ENCODE data around the gene GNAL. TPM values are rescaled to one million over a fixed set of nuclear protein-coding genes. Genes with fewer than 3 reads are reported as not detected.

Gene GNAL
- total and polyA plus RNA-seq, 2 of the 4 experiments (the other 2 are of a cell fraction), result 0.15 to 0.36 TPM

GRCh38 chr18:11762429-11762828 lies 73.4 kb downstream of the GNAL start:
- in situ Hi-C loops (cut with MboI; ENCODE audit: low sequenced_read_pairs) (no loop called here), dilution Hi-C loops (cut with HindIII; ENCODE audit: low sequenced_read_pairs, unreplicated experiment) (no loop called here), intact Hi-C loops (cut with micrococcal nuclease) (no loop called here)
- H4K91ac ChIP-seq (ENCODE audit: insufficient read depth, low read depth, low read length), result no peak overlapping the region
- no peak for ATAC-seq (ENCODE audit: low read depth)
- no peak overlapping the region for H3K4me3 ChIP-seq (ENCODE audit: insufficient read depth, low read depth, low read length)
- ChIA-PET POLR2A (ENCODE audit: unreplicated experiment) (no interaction called here), CTCF (no interaction called here)
- no peak overlapping the region for H2BK15ac ChIP-seq (ENCODE audit: low read depth, low read length)
- WGBS, 2 experiments (ENCODE audit: extremely low coverage in 2 of 2, insufficient read length in 1 of 2), result 29% methylated on average over 1 of the region's 7 CpGs; no CpG with 5 or more reads in 1 of the 2 experiments
- no peak overlapping the region for H3K18ac ChIP-seq (ENCODE audit: low read depth, low read length)
- TF ChIP-seq CHD1 (IDR thresholded peaks at IDR 0.05; ENCODE audit: low read depth, low read length), result no peak
- no peak for TF ChIP-seq MXI1 (IDR thresholded peaks at IDR 0.05; ENCODE audit: borderline replicate concordance, low read depth, low read length)
- no peak for TF ChIP-seq POLR2A (IDR thresholded peaks at IDR 0.05; ENCODE audit: low read depth, low read length)
- no peak for TF ChIP-seq MAFK (IDR thresholded peaks at IDR 0.05; ENCODE audit: low read depth, low read length)
- no peak for TF ChIP-seq BHLHE40 (IDR thresholded peaks at IDR 0.05; ENCODE audit: low read depth, low read length)
- TF ChIP-seq RFX5 (IDR thresholded peaks at IDR 0.05; ENCODE audit: low read depth, low read length), result no peak
- no peak for TF ChIP-seq NFE2L2 (IDR thresholded peaks at IDR 0.05; ENCODE audit: low read depth, low read length)
- no peak for TF ChIP-seq RAD21 (IDR thresholded peaks at IDR 0.05; ENCODE audit: low read length)
- no peak for TF ChIP-seq RCOR1 (IDR thresholded peaks at IDR 0.05; ENCODE audit: insufficient replicate concordance, low read length)
- TF ChIP-seq, protein P1, sequence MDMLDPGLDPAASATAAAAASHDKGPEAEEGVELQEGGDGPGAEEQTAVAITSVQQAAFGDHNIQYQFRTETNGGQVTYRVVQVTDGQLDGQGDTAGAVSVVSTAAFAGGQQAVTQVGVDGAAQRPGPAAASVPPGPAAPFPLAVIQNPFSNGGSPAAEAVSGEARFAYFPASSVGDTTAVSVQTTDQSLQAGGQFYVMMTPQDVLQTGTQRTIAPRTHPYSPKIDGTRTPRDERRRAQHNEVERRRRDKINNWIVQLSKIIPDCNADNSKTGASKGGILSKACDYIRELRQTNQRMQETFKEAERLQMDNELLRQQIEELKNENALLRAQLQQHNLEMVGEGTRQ (IDR thresholded peaks at IDR 0.05; ENCODE audit: low read depth, low read length), result no peak
- no peak for TF ChIP-seq MAZ (IDR thresholded peaks at IDR 0.05; ENCODE audit: borderline replicate concordance, low read depth, low read length)
- TF ChIP-seq SMC3 (IDR thresholded peaks at IDR 0.05; ENCODE audit: low read depth, low read length), result no peak
- no peak for TF ChIP-seq CEBPB (IDR thresholded peaks at IDR 0.05; ENCODE audit: low read depth, low read length)
- no peak for TF ChIP-seq CTCF (conservative IDR thresholded peaks at IDR 0.05; ENCODE audit: low read depth, low read length)
- no peak overlapping the region for H3K23ac ChIP-seq (ENCODE audit: low read depth, low read length)
- DNase-seq, result no peak
- H3K27me3 ChIP-seq (ENCODE audit: control insufficient read depth, insufficient read depth, low read length), result peaks cover 22% of the 10 kb centered on the region
- H2BK20ac ChIP-seq (ENCODE audit: low read depth, low read length), result no peak overlapping the region
- no peak overlapping the region for H2BK120ac ChIP-seq (ENCODE audit: low read depth, low read length)
- H3K79me1 ChIP-seq (ENCODE audit: low read depth in 1 of 2, low read length in 2 of 2), result no peaks in the 10 kb centered on the region
- H2AK9ac ChIP-seq (replicated peaks; ENCODE audit: low read depth, low read length, poor library complexity), result no peak overlapping the region
- no TSS peak for BruUV-seq (replicated peaks)
- no peaks in the 10 kb centered on the region for H3K36me3 ChIP-seq (ENCODE audit: control insufficient read depth, insufficient read depth, low read length)
- H4K20me1 ChIP-seq (ENCODE audit: insufficient read depth, low read length), result no peaks in the 10 kb centered on the region
- H3K27ac ChIP-seq (ENCODE audit: insufficient read depth, low read length), result no peak overlapping the region
- H2AFZ ChIP-seq (replicated peaks; ENCODE audit: low read length, poor library complexity), result no peak overlapping the region
- no peak overlapping the region for H4K8ac ChIP-seq (ENCODE audit: low read depth in 2 of 2, low read length in 2 of 2)
- no peak overlapping the region for H4K5ac ChIP-seq (ENCODE audit: low read depth, low read length)
- no peak overlapping the region for H2AK5ac ChIP-seq (ENCODE audit: low read depth, low read length)
- H3K9me3 ChIP-seq (ENCODE audit: control insufficient read depth, insufficient read depth, low read length), result no peaks in the 10 kb centered on the region
- no peak overlapping the region for H3K56ac ChIP-seq (ENCODE audit: extremely low read depth, insufficient read depth, low read length)
- no peak overlapping the region for H3K4me2 ChIP-seq (ENCODE audit: low read depth, low read length)
- H3K4me1 ChIP-seq (ENCODE audit: control insufficient read depth, insufficient read depth, low read length), result no peaks in the 10 kb centered on the region
- H3K9me1 ChIP-seq (ENCODE audit: insufficient read depth, low read length), result no peaks in the 10 kb centered on the region
- H3K4ac ChIP-seq (ENCODE audit: low read depth, low read length), result no peak overlapping the region
- H3K14ac ChIP-seq (replicated peaks; ENCODE audit: low read depth, low read length), result no peak overlapping the region
- H3K9ac ChIP-seq (ENCODE audit: low read depth, low read length), result no peak overlapping the region
- H2BK5ac ChIP-seq (ENCODE audit: low read depth, low read length, poor library complexity, severe bottlenecking), result no peak overlapping the region
